NCI-H2107 (cell line): Measurements from ENCODE around the gene SYNE1.
"Not testable (repeated sequence)": the region's sequence is repeated elsewhere in the genome, so short reads cannot be mapped to it uniquely, and the experiment has no call there.

Experiments used
- DNase-seq: peaks from one replicate; lab custom pipeline; 2025; lab: John Stamatoyannopoulos, UW

Gene SYNE1

GRCh38 chr6:152176268-152176667 lies 460.9 kb downstream of the SYNE1 start:
- no peak for DNase-seq

- DNase-seq = no peak
Measured at GRCh38 chr6:152173957-152174356, 463.2 kb downstream of the SYNE1 start.

- DNase-seq = no peak
Measured at GRCh38 chr6:152173321-152173720, 463.8 kb downstream of the SYNE1 start.

- no peak for DNase-seq
Measured at GRCh38 chr6:152170702-152171667, 466.2 kb downstream of the SYNE1 start.

- no peak for DNase-seq
Measured at GRCh38 chr6:152170313-152170701, 466.9 kb downstream of the SYNE1 start.

- no peak for DNase-seq
Measured at GRCh38 chr6:152167641-152168603, 469.2 kb downstream of the SYNE1 start.

- DNase-seq = no peak
Measured at GRCh38 chr6:152166897-152167296, 470.3 kb downstream of the SYNE1 start.

- DNase-seq = no peak
Measured at GRCh38 chr6:152166497-152166896, 470.7 kb downstream of the SYNE1 start.

- DNase-seq = no peak
Measured at GRCh38 chr6:152164957-152165356, 472.2 kb downstream of the SYNE1 start.

GRCh38 chr6:152161501-152161900 lies 475.7 kb downstream of the SYNE1 start:
- no peak for DNase-seq

GRCh38 chr6:152160346-152160745 lies 476.8 kb downstream of the SYNE1 start:
- no peak for DNase-seq

GRCh38 chr6:152155792-152156191 lies 481.4 kb downstream of the SYNE1 start:
- no peak for DNase-seq

- no peak for DNase-seq
Measured at GRCh38 chr6:152154559-152155356, 482.4 kb downstream of the SYNE1 start.

GRCh38 chr6:152151920-152152319 lies 485.2 kb downstream of the SYNE1 start:
- no peak for DNase-seq

- DNase-seq = no peak
Measured at GRCh38 chr6:152150196-152150595, 487.0 kb downstream of the SYNE1 start.

GRCh38 chr6:152148412-152148811 lies 488.8 kb downstream of the SYNE1 start:
- DNase-seq = no peak

GRCh38 chr6:152147269-152147668 lies 489.9 kb downstream of the SYNE1 start:
- no peak for DNase-seq

- no peak for DNase-seq
Measured at GRCh38 chr6:152146385-152146784, 490.8 kb downstream of the SYNE1 start.

GRCh38 chr6:152143359-152143758 lies 493.8 kb downstream of the SYNE1 start:
- no peak for DNase-seq

GRCh38 chr6:152142105-152142504 lies 495.1 kb downstream of the SYNE1 start:
- DNase-seq = no peak

GRCh38 chr6:152138344-152138743 lies 498.8 kb downstream of the SYNE1 start:
- not testable (repeated sequence) for DNase-seq

- DNase-seq = no peak
Measured at GRCh38 chr6:152136449-152136825, 500.7 kb downstream of the SYNE1 start.
